CD4-positive, alpha-beta T cell treated with Interleukin-12 subunit alpha and Interleukin-12 subunit beta, for 1 hour (primary cell): ENCODE results near the gene N4BP2L2.

Experiments used
- DNase-seq: peaks from one replicate; pipeline ENCODE4 v3.0.0-alpha.2; 2020

The N4BP2L2 gene

DNA sequence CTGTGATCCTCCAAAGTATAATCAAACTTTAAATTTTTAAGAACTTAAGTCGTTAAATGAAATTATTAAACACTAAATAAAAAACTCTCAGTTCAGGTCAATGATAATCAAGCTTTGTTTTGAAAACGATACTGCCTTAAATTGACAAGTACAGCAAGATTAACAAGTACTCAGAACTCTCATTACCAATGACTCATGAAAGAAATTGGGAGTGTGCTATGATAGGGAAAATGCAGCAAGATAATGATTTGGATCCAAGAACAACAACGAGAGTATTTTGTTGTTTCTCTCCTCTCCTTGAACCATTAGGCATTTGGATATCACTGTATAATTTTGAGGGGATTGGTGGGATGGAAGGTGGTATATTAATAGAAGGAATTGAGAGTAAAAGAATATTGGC lies 10.2 kb downstream of the N4BP2L2 start:
- no peak for DNase-seq

GRCh38 chr13:32527151-32527550 lies 11.4 kb downstream of the N4BP2L2 start:
- no peak for DNase-seq

DNA sequence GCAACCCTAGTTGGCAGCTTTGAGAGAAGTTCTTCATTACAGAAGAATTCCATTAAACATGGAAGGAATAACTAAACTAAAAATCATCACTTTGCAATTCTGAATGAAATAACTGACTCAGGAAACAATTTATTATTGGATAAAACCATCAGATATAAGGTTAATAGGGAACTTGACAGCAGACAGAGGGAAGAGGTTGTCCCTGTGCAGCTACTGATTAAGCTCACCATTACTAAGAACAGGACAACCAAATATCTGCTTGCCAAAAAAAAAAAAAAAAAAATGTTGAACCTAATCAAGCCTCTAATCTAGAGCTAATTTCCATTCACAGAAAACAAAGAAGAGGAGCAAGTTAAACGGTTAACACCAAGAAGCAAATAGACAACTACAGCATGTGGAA lies 12.8 kb downstream of the N4BP2L2 start:
- DNase-seq = no peak

GRCh38 chr13:32515246-32515645 lies 23.3 kb downstream of the N4BP2L2 start:
- DNase-seq = no peak

GRCh38 chr13:32511482-32511881 lies 27.1 kb downstream of the N4BP2L2 start:
- DNase-seq = no peak

DNA sequence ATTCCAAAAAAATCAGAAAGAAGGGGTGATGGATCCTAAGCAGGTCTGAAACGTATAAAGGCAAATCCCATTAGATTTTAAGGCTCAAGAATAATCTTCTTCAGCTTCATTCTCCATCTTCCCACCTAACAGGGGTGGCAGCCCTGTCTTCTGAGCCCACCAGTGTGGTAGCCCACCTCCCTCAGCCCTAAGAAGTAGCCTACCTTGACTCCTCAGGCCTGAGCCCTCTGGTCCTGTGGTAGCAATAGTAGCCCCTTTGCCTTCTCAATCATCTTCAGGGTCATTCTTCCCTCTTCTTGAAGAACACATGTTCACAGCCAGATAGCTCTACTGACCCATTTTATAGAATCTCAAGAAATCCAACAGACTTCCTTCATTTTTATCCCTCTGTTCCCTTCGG lies 33.7 kb downstream of the N4BP2L2 start:
- no peak for DNase-seq

GRCh38 chr13:32504263-32504662 lies 34.3 kb downstream of the N4BP2L2 start:
- no peak for DNase-seq

DNA sequence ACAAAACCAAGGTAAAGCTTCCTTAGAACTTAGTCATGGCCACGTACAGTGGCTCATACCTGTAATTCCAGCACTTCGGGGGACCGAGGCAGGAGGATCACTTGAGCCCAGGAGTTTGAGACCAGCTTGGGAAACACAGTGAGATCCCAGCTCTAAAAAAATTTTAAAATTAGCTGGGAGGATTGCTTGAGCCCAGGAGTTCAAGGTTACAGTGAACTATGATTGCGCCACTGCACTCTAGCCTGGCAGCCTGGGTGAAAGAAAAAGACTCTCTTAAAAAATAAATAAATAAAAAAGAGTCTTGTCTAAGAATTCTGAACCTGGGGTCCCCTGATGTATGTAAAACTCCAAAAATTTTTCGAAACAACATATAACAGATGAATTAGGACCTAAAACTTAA lies 34.9 kb downstream of the N4BP2L2 start:
- no peak for DNase-seq

DNA sequence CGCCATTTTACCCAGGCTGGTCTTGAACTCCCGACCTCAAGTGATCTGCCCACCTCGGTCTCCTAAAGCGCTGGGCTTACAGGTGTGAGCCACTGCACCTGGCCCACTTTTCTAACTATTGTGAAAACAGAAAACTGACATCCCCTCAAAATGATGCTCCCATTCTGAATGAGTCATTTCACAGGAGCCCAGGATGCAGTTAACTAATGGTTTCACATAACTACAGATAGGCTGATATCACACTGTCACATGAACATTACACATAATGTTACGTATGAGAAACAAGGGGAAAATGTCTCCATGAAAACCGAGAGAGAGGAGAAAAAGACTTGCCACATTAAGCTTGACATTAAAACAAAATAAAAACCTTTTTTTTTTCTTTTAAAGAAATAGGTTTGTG lies 37.5 kb downstream of the N4BP2L2 start:
- DNase-seq = no peak

- no peak for DNase-seq
Measured at GRCh38 chr13:32499538-32500210, 38.9 kb downstream of the N4BP2L2 start.

- no peak for DNase-seq
Measured at GRCh38 chr13:32497589-32497988, 41.0 kb downstream of the N4BP2L2 start.

GRCh38 chr13:32496599-32497160 lies 41.9 kb downstream of the N4BP2L2 start:
- DNase-seq = no peak

DNA sequence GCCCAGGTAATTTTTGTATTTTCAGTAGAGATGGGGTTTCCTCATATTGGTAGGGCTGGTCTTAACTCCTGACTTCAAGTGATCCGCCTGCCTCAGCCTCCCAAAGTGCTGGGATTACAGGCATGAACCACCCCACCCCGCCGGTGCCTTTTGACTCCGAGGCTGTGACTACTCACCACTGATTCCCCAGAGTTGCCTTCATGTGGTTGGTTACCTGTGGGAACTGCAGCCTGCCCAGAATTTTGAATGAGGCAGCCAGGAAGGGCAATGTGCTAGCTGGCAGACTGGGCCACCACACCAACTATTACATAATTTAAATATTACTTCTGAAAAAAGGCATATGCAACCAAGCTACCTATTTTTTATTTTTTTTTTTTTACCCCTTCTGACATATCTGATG lies 42.8 kb downstream of the N4BP2L2 start:
- DNase-seq = no peak

- no peak for DNase-seq
Measured at GRCh38 chr13:32495429-32495828, 43.2 kb downstream of the N4BP2L2 start.

DNA sequence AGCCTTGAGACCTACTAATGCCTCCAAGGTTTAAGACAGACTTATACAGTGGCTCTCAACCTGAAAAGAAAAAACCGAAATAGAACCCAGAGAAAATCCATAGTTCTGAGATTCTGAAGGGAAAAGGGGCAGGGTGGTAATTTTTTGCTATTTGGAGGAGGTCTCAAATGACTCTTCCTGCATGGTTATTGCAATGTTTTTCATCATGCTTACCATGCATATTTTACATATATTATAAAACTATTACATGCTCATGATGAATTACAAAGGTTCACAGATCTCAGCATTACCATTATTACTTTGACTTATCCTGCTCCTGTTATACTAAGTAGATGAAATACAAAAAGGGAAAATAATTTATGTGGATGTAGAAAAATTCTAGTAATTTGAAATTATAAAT lies 47.6 kb downstream of the N4BP2L2 start:
- DNase-seq = no peak

GRCh38 chr13:32476892-32477291 lies 61.7 kb downstream of the N4BP2L2 start:
- DNase-seq = no peak

DNA sequence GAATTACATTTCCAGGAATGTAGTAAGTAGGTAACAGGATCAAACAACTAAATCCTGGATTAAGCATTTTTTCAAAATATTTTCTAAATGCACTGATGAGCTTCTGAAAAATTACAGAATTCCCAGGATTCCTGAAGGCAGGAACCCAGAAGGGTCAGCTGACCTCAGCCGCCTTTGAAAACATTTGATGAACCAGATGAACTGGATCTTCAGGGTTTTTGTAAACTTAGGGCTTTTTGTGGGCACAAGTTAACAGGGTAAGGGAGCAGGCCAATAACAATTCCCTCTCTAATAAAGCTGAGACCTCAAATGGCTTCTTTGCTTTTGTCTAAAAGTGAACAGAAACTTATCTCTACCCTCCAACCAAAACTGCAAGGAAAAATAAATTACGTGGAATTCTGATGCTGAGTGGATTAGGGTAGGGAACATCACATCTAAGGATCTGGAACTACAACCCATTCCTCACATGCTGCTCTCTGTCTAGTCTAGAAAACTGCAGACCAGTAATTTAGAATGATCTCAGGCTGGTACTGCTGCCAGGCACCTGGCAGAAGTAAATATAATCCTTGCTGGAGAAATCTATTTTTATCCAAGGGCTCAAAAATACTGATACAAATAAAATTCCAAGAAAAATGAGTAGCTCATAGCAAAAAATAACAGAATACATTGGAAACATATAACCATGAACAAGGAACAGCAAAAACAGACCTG lies 62.4 kb downstream of the N4BP2L2 start:
- DNase-seq = no peak

DNA sequence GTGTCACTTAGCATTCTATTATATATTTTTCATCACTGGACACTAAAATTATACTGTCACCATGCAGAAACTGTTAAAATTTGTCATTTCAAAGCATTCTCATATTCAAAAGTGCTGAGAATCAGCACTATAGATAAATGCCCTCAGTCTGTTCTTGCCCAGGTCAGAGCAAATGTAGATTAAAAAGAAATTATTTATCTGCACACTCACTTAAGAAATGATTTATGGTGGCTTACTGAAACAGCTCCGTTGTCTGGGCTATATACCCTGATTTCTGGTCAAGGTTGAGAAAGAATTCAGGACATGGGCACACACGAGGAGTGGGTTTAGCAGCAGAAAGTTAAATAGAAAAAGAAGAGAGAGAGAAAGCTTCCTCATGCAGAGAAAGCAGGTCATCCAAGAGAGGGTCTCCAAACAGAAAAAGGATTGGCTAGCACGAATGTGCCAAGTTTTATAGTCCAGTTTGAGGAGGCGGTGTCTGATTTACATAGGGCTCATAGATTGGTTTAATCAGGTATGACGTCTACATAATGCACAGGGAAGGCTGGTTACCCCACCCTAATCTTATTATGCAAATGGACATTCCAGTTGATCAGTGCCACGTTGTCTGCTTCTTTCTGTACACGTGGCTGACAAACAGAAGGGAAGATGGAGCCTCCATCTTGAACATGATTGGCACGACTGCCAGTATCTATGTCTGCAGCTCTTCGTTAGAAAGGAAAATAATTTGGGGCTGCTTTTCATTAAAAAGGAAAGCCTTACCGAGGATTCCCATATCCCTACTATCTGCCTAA lies 63.4 kb downstream of the N4BP2L2 start:
- no peak for DNase-seq

- no peak for DNase-seq
Measured at GRCh38 chr13:32473650-32474049, 64.9 kb downstream of the N4BP2L2 start.

DNA sequence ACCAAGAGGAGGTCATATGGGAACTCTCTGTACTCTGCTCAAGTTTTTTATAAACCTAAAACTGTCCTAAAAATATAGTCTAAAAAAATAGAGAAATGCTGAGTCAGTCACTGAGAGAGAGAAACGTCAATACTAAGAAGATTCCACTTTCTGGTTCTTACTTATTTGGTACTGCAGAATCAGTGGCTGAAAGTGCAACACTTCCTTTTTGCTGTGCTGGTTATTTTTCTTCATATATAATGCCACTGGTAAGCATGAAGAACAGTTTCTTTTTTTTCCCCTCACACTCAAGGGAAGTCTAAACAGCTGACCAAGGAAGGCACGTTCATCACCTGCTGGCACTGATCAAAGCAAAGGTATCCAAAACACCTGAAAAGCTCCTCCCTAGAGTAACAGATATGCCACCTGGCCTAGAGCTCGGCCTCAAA lies 66.4 kb downstream of the N4BP2L2 start:
- DNase-seq = no peak

DNA sequence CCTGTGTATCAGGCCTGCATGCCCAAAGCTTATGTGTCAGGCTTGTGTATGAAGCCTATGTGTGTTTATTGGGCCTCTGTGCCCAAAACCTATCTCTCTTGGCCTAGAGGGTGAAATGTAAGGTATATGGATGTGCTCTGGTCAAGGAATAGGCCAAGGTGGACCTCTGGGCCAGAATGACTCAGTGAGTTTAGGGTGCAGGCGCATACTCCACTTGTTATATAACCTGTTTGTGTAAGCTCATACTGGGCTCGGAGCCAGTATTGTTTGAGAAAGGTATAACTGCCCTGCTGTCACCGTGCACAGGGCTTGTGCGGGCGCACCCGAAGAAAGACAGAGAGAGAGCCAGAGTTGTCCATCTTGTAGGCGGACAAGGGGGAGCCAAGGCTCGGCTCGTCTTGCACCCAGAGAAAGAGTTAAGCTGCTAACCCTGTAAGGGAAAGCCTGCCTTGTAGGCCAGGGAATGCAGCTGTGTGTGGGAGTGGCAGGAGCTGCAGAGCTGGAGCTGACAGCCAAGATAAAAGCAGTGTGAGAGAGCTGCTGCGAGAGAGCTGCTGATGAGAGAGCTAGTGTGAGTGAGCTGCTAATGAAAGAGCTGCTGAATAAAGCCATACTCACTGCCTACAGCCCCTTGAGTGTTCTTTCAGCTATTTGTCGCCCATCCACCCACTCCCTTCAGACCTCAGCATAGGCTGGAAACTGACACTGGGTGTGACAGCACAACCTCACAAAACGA lies 67.2 kb downstream of the N4BP2L2 start:
- no peak for DNase-seq

- DNase-seq = no peak
Measured at GRCh38 chr13:32468502-32469142, 70.0 kb downstream of the N4BP2L2 start.
